OCI-LY3 (cell line): Measurements from ENCODE around the gene ALDOC.

Experiments used
- EZH2phosphoT487 ChIP-seq: fragments of 200-600 bp; shearing (Covaris generic); IDR thresholded peaks from 2 replicates; pipeline ENCODE4 v1.6.1; 2018; ENCODE audit warnings: antibody characterized with exemption, mixed run types, low read depth
- TF ChIP-seq, protein P1 (sequence below): fragments of 200-600, 300-600 bp; sonication (generic); IDR thresholded peaks from 2 replicates; pipeline ENCODE4 v1.5.1; 2014; ENCODE audit warnings: antibody characterized with exemption, low read length, low read depth

- TF ChIP-seq, protein P1, sequence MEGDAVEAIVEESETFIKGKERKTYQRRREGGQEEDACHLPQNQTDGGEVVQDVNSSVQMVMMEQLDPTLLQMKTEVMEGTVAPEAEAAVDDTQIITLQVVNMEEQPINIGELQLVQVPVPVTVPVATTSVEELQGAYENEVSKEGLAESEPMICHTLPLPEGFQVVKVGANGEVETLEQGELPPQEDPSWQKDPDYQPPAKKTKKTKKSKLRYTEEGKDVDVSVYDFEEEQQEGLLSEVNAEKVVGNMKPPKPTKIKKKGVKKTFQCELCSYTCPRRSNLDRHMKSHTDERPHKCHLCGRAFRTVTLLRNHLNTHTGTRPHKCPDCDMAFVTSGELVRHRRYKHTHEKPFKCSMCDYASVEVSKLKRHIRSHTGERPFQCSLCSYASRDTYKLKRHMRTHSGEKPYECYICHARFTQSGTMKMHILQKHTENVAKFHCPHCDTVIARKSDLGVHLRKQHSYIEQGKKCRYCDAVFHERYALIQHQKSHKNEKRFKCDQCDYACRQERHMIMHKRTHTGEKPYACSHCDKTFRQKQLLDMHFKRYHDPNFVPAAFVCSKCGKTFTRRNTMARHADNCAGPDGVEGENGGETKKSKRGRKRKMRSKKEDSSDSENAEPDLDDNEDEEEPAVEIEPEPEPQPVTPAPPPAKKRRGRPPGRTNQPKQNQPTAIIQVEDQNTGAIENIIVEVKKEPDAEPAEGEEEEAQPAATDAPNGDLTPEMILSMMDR = no peak
- no peak for TF ChIP-seq EZH2phosphoT487
Observed at GRCh38 chr17:28550858-28551257, 25.8 kb downstream of the ALDOC start.
